Measurements from ENCODE around the gene CALCOCO1. TPM values are rescaled to one million over a fixed set of nuclear protein-coding genes. Genes with fewer than 3 reads are reported as not detected.

Gene CALCOCO1
- total RNA-seq, 1 experiment from 2014 or later = 20.4 TPM

- Histone ChIP-seq H2AFZ (ENCODE audit: low read length) (no peak overlapping the region), H3K9ac (ENCODE audit: low read length) (no peak overlapping the region), H3K4me3 (ENCODE audit: low read length) (no peak overlapping the region), H3K27ac (ENCODE audit: low read length) (no peak overlapping the region), H3K4me1 (ENCODE audit: insufficient read depth, low read length) (no peaks in the 10 kb centered on the region), H3K9me2 (replicated peaks; ENCODE audit: low read length) (no peaks in the 10 kb centered on the region), H3K27me3 (ENCODE audit: low read length) (no peaks in the 10 kb centered on the region), H3K4me2 (ENCODE audit: low read length) (no peak overlapping the region), H4K20me1 (ENCODE audit: low read length) (no peaks in the 10 kb centered on the region), H3K9me3 (ENCODE audit: low read length) (no peaks in the 10 kb centered on the region), H3K79me2 (ENCODE audit: low read length) (no peaks in the 10 kb centered on the region), H3F3A (ENCODE audit: low read length, unreplicated experiment) (no peaks in the 10 kb centered on the region), H3K36me3 (ENCODE audit: low read depth, low read length) (no peaks in the 10 kb centered on the region)
- BruUV-seq (replicated peaks) = no TSS peak
- DNase-seq (no peak), ATAC-seq (no peak)
- TF ChIP-seq EZH2 (IDR thresholded peaks at IDR 0.05; ENCODE audit: low read length, unreplicated experiment) = no peak
- TF ChIP-seq, protein P1, sequence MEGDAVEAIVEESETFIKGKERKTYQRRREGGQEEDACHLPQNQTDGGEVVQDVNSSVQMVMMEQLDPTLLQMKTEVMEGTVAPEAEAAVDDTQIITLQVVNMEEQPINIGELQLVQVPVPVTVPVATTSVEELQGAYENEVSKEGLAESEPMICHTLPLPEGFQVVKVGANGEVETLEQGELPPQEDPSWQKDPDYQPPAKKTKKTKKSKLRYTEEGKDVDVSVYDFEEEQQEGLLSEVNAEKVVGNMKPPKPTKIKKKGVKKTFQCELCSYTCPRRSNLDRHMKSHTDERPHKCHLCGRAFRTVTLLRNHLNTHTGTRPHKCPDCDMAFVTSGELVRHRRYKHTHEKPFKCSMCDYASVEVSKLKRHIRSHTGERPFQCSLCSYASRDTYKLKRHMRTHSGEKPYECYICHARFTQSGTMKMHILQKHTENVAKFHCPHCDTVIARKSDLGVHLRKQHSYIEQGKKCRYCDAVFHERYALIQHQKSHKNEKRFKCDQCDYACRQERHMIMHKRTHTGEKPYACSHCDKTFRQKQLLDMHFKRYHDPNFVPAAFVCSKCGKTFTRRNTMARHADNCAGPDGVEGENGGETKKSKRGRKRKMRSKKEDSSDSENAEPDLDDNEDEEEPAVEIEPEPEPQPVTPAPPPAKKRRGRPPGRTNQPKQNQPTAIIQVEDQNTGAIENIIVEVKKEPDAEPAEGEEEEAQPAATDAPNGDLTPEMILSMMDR (conservative IDR thresholded peaks at IDR 0.05; ENCODE audit: low read depth, low read length) = no peak
- TF ChIP-seq EZH2phosphoT487 (IDR thresholded peaks at IDR 0.05; ENCODE audit: borderline replicate concordance, low read length) = no peak
- intact Hi-C loops (cut with micrococcal nuclease) = no loop called here
- POLR2A ChIA-PET (ENCODE audit: unreplicated experiment) = interaction anchor here (0.7 kb wide), 1 partner anchor 40 kb away, joined by 3 read pairs; no protein-coding TSS in a partner anchor
- CTCF ChIA-PET = no interaction called here
Measured at GRCh38 chr12:53688134-53688533, 39.1 kb downstream of the CALCOCO1 start.

- TF ChIP-seq EZH2 (IDR thresholded peaks at IDR 0.05; ENCODE audit: low read length, unreplicated experiment) (no peak), EZH2phosphoT487 (IDR thresholded peaks at IDR 0.05; ENCODE audit: borderline replicate concordance, low read length) (no peak)
- TF ChIP-seq, protein P1 (conservative IDR thresholded peaks at IDR 0.05; ENCODE audit: low read depth, low read length) = no peak
- ChIA-PET CTCF (no interaction called here), POLR2A (ENCODE audit: unreplicated experiment) (no interaction called here)
- H3F3A ChIP-seq (ENCODE audit: low read length, unreplicated experiment) = no peaks in the 10 kb centered on the region
- BruUV-seq (replicated peaks) = no TSS peak
- H4K20me1 ChIP-seq (ENCODE audit: low read length) = no peaks in the 10 kb centered on the region
- no peak overlapping the region for H3K4me2 ChIP-seq (ENCODE audit: low read length)
- H3K4me1 ChIP-seq (ENCODE audit: insufficient read depth, low read length) = no peaks in the 10 kb centered on the region
- no peak overlapping the region for H3K9ac ChIP-seq (ENCODE audit: low read length)
- intact Hi-C loops (cut with micrococcal nuclease) = no loop called here
- no peak for ATAC-seq
- H3K9me3 ChIP-seq (ENCODE audit: low read length) = no peaks in the 10 kb centered on the region
- H3K36me3 ChIP-seq (ENCODE audit: low read depth, low read length) = no peaks in the 10 kb centered on the region
- H3K27ac ChIP-seq (ENCODE audit: low read length) = no peak overlapping the region
- no peaks in the 10 kb centered on the region for H3K27me3 ChIP-seq (ENCODE audit: low read length)
- DNase-seq = no peak
- H2AFZ ChIP-seq (ENCODE audit: low read length) = no peak overlapping the region
- H3K4me3 ChIP-seq (ENCODE audit: low read length) = no peak overlapping the region
- no peaks in the 10 kb centered on the region for H3K79me2 ChIP-seq (ENCODE audit: low read length)
- H3K9me2 ChIP-seq (replicated peaks; ENCODE audit: low read length) = no peaks in the 10 kb centered on the region
Measured at GRCh38 chr12:53686436-53686835, 40.8 kb downstream of the CALCOCO1 start.

DNA sequence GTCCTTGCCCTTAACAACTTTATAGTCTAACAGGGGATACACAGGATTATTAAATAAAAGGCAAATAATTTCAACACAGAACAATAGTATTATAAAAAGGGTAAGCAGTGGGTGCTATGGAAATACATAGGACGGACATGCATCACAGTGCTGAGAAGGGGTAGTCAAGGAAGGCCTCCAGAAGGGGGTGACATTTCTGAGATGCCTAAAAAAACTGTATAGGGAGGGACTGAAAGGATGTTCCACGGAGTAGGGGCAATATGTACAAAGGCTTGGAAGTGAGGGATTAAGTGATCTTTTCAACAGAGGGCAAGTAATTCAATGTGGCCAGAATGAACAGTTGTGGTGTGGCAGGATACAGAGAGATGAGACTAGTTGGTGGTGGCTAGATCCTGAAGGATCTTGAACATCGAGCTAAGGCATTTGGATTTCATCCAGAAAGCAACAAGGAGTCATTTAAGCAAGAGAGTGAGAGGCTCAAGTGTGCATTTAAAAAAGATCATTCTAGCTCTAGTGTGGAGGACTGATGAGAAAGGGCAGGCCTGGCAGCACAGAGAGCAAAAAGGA lies 42.5 kb downstream of the CALCOCO1 start:
- no TSS peak for BruUV-seq (replicated peaks)
- Histone ChIP-seq H2AFZ (ENCODE audit: low read length) (no peak overlapping the region), H3K9ac (ENCODE audit: low read length) (no peak overlapping the region), H3K27ac (ENCODE audit: low read length) (no peak overlapping the region), H3K9me3 (ENCODE audit: low read length) (no peaks in the 10 kb centered on the region), H3K4me3 (ENCODE audit: low read length) (no peak overlapping the region), H3F3A (ENCODE audit: low read length, unreplicated experiment) (no peaks in the 10 kb centered on the region), H3K36me3 (ENCODE audit: low read depth, low read length) (no peaks in the 10 kb centered on the region), H4K20me1 (ENCODE audit: low read length) (no peaks in the 10 kb centered on the region), H3K27me3 (ENCODE audit: low read length) (no peaks in the 10 kb centered on the region), H3K4me2 (ENCODE audit: low read length) (no peak overlapping the region), H3K9me2 (replicated peaks; ENCODE audit: low read length) (no peaks in the 10 kb centered on the region), H3K4me1 (ENCODE audit: insufficient read depth, low read length) (no peaks in the 10 kb centered on the region), H3K79me2 (ENCODE audit: low read length) (no peaks in the 10 kb centered on the region)
- ChIA-PET POLR2A (ENCODE audit: unreplicated experiment) (no interaction called here), CTCF (no interaction called here)
- ATAC-seq (no peak), DNase-seq (no peak)
- TF ChIP-seq, protein P1 (conservative IDR thresholded peaks at IDR 0.05; ENCODE audit: low read depth, low read length) = no peak
- no peak for TF ChIP-seq EZH2 (IDR thresholded peaks at IDR 0.05; ENCODE audit: low read length, unreplicated experiment)
- no peak for TF ChIP-seq EZH2phosphoT487 (IDR thresholded peaks at IDR 0.05; ENCODE audit: borderline replicate concordance, low read length)
- intact Hi-C loops (cut with micrococcal nuclease) = no loop called here
